GM21515 (cell line): ENCODE measurements around the gene MYO16.
"Not testable (repeated sequence)": the region's sequence is repeated elsewhere in the genome, so short reads cannot be mapped to it uniquely, and the experiment has no call there.

Experiments used
- ATAC-seq: cut with Tn5 transposase; IDR thresholded peaks from one replicate; pipeline ENCODE4 v1.9.1; 2021; ENCODE audit not compliant: unreplicated experiment

MYO16 gene

DNA sequence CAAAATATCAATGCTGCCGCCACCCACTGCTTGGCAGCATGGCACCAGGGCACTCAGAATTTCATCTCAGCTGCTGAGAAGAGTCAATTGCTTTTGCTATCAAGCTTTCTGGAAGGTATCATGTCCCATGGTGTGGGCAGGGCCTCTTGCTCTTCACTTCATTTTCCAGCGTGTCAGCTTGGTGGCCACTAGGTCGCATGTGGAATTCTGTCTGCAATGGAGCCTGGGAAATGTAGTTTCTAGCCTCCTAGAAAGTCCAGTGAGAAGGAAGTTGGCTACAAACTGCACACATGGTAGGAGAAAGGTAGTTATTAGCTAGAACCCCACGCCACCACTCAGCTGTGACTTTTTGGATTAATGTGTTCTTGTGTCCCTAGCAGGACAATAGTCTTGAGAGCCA is 105.3 kb downstream of the MYO16 start:
- no peak for ATAC-seq

DNA sequence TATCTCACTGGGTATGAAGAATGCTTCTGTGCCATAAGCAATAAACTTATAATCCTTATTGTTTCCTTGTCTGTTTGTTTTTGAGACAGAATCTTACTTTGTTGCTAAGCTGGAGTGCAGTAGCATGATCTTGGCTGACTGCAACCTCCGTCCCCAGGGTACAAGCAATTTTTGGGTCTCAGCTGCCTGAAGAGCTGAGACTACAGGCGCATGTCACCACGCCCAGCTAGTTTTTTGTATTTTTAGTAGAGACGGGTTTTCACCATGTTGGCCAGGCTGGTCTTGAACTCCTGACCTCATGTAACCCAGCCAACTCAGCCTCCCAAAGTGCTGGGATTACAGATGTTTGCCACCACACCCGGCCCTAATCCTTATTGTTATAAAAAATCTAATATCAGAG is 112.5 kb downstream of the MYO16 start:
- ATAC-seq: no peak

DNA sequence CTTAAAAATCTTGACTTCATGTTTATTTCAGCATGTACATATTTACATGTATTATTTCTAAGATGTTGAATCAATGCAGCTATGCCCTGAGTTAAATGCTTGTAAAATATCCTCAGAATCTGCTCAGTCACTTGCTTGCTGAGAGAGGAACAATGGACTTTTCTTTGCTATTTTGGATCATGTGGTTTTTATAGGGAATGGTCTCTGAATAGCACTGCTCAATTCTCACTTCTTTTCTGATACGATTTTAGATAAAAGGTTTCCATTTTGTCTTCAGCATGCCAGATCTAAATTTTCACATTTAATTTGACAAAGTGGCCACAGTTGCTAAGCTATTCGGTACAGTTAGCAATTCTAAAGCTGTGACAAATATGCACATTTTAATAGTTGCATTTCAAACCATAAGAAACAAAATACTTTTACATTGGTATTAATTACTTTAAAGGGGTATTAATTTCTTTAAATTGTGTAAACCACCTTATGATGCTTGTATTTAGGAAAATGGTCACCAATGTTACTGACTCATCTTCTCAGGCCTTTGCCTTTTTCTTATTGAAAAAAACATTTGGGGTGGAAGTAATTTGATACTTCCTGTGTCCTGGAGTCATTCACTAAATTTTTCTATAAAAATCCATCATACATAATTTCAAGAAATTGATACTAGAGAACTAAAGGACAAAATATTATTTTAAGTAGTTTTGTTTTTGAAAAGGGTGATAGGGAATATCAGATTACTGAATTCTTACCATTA is 113.5 kb downstream of the MYO16 start:
- ATAC-seq: no peak

DNA sequence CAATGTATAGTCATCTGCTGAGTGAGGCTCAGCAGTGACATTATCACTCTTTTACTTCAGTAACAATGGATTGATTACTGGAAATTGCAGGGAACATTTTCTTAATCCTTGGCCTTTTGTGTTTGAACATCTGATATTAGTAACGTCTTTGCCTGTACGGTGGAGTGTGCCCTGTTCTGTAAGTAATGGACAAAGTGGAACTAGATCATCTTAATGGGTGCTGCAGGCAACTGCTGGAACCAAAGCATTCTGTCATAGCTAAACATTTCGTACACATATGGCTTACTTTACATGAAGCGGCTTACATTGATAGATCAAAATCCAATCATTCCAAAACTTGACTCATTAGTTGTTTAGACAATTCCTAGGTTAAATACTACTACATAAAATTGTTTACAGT is 114.1 kb downstream of the MYO16 start:
- no peak for ATAC-seq

DNA sequence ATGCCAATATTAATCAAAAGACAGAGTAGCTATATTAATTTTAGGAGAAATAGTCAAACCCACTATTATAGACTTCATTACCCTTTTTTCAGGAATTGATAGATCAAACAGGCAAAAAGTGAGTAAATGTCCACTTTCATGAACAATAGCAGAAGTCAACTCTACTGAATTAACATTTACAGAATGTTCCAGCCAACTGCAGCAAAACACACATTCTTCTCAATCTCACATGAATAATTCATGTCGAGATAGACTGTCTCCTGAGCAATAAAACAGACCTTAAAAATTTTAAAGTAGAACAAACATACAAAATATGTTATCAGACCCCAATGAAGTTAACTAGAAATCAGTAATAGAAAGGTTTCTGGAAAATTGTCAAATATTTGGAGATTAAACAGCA is 118.4 kb downstream of the MYO16 start:
- ATAC-seq: no peak

DNA sequence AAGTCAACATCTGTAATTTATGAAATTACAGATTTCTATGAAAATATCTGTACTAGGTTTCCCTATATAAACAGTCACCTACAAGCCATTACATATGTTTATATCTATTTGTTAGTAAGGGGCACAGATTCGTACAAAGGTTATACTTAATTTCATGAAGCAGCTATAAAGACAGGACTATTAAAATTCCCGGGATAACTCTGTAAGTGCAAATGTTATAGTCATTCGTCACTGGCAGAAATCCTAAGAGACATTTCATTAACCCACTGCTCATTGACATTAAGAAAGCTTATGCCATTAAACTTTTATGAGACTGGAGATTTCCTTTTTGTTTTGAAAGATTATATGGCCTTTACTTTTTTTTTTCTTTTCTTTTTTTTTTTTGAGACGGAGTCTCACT is 122.9 kb downstream of the MYO16 start:
- ATAC-seq: no peak

DNA sequence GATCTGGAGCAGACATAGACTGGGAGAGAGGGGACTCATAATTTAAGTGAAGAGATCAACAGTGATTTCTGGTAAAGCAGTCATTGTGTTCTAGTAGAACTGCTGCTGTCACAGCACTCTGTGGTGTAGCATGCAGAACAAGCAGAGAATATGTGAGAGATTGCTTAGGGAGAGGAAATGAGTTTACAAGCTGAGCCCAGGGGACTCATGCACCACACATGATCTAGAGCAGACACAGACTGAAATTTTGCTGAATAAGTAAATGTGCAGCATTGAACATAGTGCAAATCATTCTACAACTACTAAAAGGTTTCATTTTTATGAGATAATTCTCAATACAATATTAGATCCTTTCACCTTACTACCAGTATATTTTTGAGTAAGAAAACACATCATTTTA is 125.7 kb downstream of the MYO16 start:
- no peak for ATAC-seq

DNA sequence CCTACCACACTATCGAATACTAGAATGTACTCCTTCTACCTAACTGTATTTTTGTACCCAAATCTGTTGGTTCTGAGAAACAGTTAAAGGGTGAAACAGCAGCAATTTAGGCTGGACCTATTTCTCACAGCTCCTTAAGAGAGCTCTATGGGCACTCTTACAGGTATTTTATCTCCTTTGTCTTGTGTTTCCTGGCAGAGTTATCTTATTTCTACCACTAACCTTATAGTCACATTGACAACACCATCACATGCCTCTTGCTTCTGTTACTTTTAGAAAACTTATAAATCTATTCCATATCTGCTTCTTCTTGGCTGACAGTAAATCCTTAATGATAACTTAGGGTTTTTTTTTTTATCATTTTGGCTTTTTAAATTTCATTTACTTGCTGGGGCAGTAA is 130.7 kb downstream of the MYO16 start:
- no peak for ATAC-seq

DNA sequence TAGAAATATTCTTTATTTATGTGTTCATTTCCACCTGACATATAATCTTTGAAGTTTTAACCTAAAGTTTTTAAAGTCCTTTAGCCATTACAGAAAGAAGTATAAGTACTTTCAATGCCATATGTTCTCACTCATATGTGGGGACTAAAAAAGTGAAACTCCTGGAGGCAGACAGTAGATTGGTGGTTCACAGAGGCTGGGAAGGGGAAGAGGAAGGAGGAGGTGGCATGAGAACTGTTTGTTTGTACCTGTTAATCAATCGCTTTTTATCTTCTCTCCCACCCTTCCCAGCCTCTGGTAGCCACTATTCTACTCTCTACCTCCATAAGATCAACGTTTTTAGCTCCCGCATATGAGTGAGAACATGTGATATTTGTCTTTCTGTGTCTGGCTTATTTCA is 131.1 kb downstream of the MYO16 start:
- ATAC-seq: no peak

DNA sequence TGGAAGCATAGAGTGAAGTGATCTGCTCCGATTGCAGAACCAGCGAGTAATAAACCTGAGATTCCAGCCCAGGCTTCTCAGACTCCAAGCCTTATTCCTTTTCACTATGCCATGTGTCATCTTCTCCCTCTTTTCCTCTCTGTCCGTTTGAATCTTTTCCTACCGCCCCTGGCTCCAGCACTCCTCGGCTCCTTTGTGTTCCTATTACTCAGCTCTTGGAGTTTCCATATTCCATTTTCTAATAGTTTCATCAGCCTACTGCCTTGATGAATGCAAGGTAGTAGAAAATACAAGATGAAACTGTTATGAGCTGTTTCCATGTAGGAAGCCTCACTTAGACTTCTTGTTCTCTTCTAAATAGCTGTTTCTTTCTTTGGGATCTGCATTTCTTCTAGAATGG is 138.6 kb downstream of the MYO16 start:
- ATAC-seq: no peak

DNA sequence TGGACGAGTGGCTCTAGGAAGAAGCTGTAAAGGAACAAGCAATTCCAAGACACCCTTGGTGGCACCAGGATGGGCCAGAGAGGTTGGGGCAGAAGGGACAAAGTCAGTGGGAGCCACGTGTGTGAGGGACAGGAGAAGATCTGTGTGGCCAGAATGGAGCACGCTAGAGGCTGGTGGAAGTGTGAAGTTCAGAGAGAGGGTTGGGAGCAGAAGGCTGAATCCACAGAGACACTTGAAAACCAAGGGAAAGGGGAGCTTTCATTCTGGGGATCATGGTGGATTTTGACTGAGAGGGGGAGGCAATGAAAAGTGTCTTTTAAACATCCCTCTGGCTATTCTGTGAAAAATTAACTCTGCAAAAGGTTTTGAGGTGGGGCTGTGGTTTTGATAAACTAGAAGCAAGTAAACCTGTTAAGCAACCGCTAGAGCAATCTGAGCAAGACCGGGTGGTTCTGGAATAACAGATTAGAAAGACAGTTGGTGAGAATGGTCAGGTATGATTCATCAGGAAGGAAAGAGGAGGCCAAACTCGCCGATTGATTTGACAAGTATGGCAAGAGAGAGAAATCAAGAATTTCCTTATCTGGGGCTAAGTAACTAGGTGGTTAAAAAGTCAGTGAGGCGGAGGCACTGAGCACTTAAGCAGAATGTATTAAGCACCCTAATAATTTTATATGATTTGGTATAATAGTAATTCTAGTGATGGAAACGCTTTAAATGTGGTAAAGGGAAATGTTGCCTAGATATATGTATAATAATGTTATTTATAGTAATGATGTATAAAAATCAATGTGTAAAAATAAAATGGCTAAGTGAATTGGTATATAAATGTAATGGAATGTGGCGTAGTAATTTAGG is 140.0 kb downstream of the MYO16 start:
- ATAC-seq: no peak

DNA sequence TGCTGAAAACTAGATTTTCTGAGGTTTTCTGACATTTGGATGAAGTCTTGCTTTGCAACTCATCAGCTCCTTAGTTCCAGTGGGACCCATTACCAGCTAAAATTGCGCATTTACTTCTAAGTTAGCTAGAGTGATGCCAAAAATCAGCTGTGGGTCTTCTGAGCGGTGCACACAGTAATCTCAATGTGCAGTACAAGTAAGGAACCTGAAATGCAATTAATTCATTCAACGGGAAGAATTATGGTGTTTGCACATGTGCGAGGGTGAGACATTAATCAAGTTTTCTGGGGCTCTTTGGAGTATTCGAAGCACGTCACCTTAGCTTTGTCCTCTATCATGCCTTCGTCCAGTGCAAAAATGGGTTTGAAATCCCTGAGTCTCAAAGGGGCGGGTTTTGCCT is 146.2 kb downstream of the MYO16 start:
- no peak for ATAC-seq

DNA sequence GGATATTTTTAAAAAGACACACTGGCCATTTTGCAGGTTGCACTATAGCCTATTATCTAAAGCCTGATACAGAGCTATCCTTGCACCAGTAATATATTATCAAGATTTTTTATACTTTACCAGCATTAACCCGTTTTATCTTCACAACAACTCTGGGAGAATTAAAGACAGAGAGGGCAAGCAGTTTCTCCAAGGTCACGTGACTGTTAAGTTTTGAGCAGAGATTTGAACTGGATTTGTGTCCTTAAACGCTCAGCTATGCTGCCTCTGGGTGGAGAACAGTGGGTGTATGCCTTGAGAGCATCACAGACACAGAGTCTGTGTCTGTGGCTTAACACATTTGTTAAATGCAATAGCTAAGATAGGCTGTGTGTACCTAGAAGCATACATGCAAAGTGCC is 147.2 kb downstream of the MYO16 start:
- no peak for ATAC-seq

DNA sequence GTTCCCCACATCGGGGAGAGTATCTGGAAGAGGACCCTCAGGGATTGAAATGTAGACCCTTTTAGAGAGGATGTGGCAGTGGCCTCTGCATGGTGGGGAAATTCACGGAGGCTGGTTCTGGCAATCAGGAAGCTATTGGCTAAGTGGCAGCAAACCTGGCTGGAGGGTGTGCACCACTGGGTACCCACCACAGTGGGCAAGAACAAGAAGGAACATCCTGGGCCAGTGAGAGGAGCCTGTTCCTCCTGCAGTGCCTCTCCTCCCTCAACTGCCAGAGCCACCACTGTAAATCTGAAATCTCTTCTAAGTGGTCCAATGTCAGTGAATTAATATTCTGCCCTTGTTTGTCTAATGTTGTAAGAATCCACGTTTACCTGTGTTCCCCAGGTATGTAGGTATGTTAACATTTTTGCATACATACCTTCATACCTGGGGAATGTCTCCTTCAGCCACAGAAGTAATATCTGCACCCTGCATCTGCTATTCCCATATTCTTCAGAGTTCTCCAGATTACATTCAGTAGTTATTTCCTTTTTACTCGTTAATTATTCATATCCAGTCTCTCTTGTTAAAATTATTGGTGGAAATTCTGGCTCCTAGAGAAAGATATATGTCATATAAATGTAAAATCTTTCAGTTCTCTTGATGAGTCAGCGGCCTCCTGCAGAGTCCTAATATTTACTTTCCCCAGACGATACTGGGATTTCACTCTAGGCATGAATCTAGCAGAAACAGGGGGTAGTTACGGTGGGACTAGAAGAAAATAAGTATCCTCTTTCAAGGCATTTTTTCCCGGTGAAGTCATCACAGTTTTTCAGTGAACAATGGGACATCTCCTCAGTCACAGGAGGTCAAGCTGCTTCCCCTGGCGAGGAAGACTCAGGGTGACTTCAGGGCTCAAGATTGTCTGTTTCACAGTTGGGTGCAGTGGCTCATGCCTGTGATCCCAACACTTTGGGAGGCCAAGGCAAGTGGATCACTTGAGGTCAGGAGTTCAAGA is 148.3 kb downstream of the MYO16 start:
- no peak for ATAC-seq

DNA sequence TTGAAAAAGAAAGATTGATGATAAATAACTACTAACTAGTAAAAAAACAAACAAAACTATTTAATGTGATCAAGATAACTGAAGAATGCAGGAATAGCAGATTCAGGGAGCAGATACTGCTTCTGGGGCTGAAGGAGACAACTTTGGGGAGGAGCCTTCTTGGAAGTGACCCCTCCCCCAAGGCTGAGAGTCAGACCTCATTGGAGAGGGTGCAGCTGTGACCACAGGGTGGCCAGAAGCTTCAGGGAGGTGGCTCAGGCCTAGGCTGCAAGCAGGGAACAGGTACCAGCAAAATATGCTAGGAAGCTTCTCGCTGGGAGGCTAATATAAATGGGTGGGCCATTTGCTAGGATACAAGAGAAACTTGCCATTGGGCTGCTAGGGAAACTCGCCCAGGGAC is 149.9 kb downstream of the MYO16 start:
- ATAC-seq: no peak

DNA sequence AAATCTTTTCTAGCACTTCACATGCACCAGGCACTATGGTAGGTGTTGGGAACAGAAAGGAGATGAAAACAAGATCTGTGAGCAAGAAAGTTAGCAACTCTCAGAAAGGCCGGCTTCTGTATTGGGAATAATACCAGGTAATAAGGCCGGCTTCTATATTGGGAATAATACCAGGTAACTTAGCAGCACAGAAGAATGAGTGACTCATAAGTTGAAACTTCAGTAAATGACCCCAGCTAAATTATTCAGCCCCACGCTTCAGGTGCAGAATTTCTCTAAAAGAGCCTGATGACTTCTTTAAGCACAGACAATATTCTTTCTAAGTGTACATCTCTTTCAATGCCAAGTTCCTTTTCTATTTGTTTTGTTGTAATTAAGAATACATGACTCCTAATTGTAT is 151.3 kb downstream of the MYO16 start:
- ATAC-seq: no peak

DNA sequence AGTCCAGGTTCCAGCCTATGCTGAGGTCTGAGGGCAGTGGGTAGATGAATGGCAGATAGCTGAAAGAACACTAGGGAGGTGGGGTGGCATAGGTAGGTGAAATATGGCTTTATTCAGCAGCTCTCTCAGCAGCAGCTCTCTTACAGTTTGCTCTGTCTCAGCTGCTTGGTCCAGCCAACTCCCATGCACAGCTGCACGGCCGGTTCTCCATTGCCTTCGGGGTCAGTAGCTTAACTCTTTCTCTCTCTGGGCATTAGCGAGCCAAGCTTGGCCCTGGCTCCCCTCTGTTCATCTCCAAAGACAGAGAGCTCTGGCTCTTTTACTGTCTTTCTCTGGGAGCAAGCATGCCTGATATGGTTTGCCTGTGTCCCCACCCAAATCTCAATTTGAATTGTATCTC is 151.9 kb downstream of the MYO16 start:
- ATAC-seq: no peak

DNA sequence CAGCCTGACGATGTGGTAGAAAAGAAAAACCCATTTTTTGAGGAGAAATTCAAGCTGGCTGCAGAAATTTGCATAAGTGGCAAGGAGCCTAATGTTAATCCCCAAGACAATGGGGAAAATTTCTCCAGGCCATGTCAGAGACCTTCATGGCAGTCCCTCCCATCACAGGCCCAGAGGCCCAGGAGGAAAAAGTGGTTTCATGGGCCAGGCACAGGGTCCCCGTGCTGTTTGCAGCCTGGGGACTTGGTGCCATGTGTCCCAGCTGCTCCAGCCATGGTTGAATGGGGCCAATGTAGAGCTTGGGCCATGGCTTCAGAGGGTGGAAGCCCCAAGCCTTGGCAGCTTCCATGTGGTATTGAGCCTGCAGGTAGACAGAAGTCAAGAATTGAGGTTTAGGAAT is 153.1 kb downstream of the MYO16 start:
- not testable (repeated sequence) for ATAC-seq

DNA sequence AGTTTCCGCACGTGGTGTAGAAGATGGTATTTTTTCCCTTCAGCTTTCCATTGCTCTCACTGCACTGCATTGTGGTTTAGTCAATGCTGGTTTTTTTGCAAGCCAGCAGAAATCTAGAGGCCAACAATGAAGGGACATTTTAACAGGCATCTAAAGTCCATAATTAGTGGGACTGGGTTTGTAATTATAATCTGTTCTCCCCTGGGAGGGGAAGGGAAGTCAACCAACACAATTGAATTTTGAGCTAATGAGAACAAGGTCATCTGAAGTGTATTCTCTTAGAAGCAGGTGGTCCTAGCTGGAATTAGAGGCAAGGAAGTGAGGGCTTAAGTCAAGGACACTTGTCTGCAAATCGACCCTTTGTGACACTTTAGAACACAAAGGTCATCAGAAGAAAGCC is 156.4 kb downstream of the MYO16 start:
- no peak for ATAC-seq

DNA sequence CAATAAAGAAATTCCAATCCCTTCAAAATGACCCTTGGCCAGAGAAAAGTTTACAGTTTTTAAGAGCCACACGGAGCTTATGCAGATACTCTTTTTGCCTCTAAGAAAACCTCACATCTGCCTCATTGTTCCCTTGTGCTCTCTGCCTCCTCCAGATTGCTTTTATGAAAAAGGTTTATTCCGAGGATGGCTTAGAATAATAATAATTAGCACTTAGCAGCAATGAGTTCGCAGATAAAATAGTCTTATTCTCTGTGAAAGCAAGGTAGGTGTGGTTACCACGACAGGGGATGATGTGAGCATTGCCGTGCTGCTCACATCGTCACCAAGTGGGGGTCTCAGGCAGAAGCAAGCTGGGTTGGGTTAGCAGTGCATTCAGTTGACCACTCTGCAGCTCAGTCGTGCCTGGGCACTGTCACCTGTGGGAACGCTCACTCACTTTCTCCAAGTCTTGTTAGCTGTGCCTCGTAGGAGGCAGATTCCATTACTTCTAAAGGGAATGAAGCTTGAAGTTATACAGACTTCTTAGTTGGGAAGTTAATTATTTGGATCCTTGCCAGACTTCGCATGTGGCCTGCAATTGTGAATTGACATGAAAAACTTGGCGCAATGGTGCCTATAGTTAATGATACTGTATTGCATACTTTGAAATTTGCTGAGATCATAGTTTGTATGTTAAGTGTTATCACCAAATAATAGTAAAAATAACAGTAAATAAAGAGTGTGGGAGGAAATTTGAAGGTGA is 157.2 kb downstream of the MYO16 start:
- ATAC-seq: no peak
